ENCODE measurements around the gene PROZ.

The PROZ gene

GRCh38 chr13:113210833-113211232 lies 52.4 kb downstream of the PROZ start:
- no peak for DNase-seq
- in situ Hi-C loops (cut with HindIII; ENCODE audit: low pct_ligation_motif_present, low pct_unique_long_range_greater_than_20kb, low sequenced_read_pairs) = no loop called here

GRCh38 chr13:113211774-113212173 lies 53.3 kb downstream of the PROZ start:
- peak; percentile 15 for DNase-seq
- in situ Hi-C loops (cut with HindIII; ENCODE audit: low pct_ligation_motif_present, low pct_unique_long_range_greater_than_20kb, low sequenced_read_pairs) = no loop called here

- peak; percentile 31 for DNase-seq
- in situ Hi-C loops (cut with HindIII; ENCODE audit: low pct_ligation_motif_present, low pct_unique_long_range_greater_than_20kb, low sequenced_read_pairs) = no loop called here
Observed at GRCh38 chr13:113216254-113217048, 58.0 kb downstream of the PROZ start.

- in situ Hi-C loops (cut with HindIII; ENCODE audit: low pct_ligation_motif_present, low pct_unique_long_range_greater_than_20kb, low sequenced_read_pairs) = no loop called here
- peak; percentile 28 for DNase-seq
Observed at GRCh38 chr13:113218586-113218985, 60.1 kb downstream of the PROZ start.

GRCh38 chr13:113219256-113219940 lies 61.0 kb downstream of the PROZ start:
- no peak for DNase-seq
- in situ Hi-C loops (cut with HindIII; ENCODE audit: low pct_ligation_motif_present, low pct_unique_long_range_greater_than_20kb, low sequenced_read_pairs) = no loop called here

- in situ Hi-C loops (cut with HindIII; ENCODE audit: low pct_ligation_motif_present, low pct_unique_long_range_greater_than_20kb, low sequenced_read_pairs) = no loop called here
Observed at GRCh38 chr13:113220141-113220598, 61.7 kb downstream of the PROZ start.

GRCh38 chr13:113220877-113221276 lies 62.4 kb downstream of the PROZ start:
- in situ Hi-C loops (cut with HindIII; ENCODE audit: low pct_ligation_motif_present, low pct_unique_long_range_greater_than_20kb, low sequenced_read_pairs) = no loop called here
- peak; percentile 15 for DNase-seq

More at GRCh38 chr13:113220141-113220598, 61.7 kb downstream of the PROZ start:
- no peak for DNase-seq

All from ACHN (cell line).